HL-60/S4 (cell line): ENCODE data around the gene SF3A2.

ENCODE experiments used
- in situ Hi-C: fragments of 300-500 bp; cut with MboI; formaldehyde crosslinking; loops from 2 replicates; pipeline ENCODE4 v1.14.3; 2022; ENCODE audit warnings: low sequenced_read_pairs

SF3A2 gene

GRCh38 chr19:2226051-2226839 lies 10.4 kb upstream of the SF3A2 start:
- in situ Hi-C loops: no loop called here

GRCh38 chr19:2226840-2227360 lies 9.7 kb upstream of the SF3A2 start:
- in situ Hi-C loops: no loop called here

GRCh38 chr19:2227415-2228156 lies 9.0 kb upstream of the SF3A2 start:
- in situ Hi-C loops: no loop called here

- in situ Hi-C loops: no loop called here
Measured at GRCh38 chr19:2228157-2229030, 8.2 kb upstream of the SF3A2 start.

- in situ Hi-C loops: no loop called here
Measured at GRCh38 chr19:2229103-2230032, 7.3 kb upstream of the SF3A2 start.

- in situ Hi-C loops: no loop called here
Measured at GRCh38 chr19:2230033-2230531, 6.5 kb upstream of the SF3A2 start.

GRCh38 chr19:2230807-2231533 lies 5.7 kb upstream of the SF3A2 start:
- in situ Hi-C loops: no loop called here

- in situ Hi-C loops: no loop called here
Measured at GRCh38 chr19:2231621-2232221, 4.9 kb upstream of the SF3A2 start.

- in situ Hi-C loops: no loop called here
Measured at GRCh38 chr19:2232286-2233151, 4.1 kb upstream of the SF3A2 start.

GRCh38 chr19:2233601-2234280 lies 2.9 kb upstream of the SF3A2 start:
- in situ Hi-C loops: no loop called here

- in situ Hi-C loops: no loop called here
Measured at GRCh38 chr19:2234996-2235380, 1.6 kb upstream of the SF3A2 start.

- in situ Hi-C loops: no loop called here
Measured at GRCh38 chr19:2235381-2236063, 1.1 kb upstream of the SF3A2 start.

GRCh38 chr19:2236064-2236313 lies 635 bp upstream of the SF3A2 start:
- in situ Hi-C loops: no loop called here

- in situ Hi-C loops: no loop called here
Measured at GRCh38 chr19:2237051-2237868, 636 bp downstream of the SF3A2 start.

GRCh38 chr19:2237869-2238153 lies 1.2 kb downstream of the SF3A2 start:
- in situ Hi-C loops: no loop called here

GRCh38 chr19:2239173-2239572 lies 2.5 kb downstream of the SF3A2 start:
- in situ Hi-C loops: no loop called here
